GM19025 (cell line): ENCODE measurements around the gene FOLR3.
"Not testable (repeated sequence)": the region's sequence is repeated elsewhere in the genome, so short reads cannot be mapped to it uniquely, and the experiment has no call there.

Source experiments
- ATAC-seq: cut with Tn5 transposase; IDR thresholded peaks from one replicate; pipeline ENCODE4 v1.9.1; 2021; ENCODE audit warnings: mild to moderate bottlenecking, low read depth, moderate library complexity; ENCODE audit not compliant: unreplicated experiment

Gene FOLR3

DNA sequence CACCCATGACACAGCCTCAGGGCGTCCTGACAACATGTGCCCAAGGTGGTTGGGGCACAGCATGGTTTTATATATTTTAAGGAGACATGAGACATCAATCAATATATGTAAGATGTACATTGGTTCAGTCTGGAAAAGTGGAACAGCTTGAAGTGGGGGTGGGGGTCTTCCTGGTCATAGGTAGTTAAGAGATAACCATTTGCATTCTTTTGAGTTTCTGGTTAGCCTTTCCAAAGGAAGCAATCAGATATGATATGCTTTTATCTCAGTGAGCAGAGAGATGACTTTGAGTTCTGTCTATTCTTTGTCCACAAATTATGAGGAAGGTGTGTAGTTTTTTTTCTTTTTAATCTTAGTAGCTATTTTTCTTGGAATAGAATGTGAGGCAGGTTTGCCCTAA, 12.9 kb upstream of the FOLR3 start:
- no peak for ATAC-seq

GRCh38 chr11:72123117-72123653, 12.3 kb upstream of the FOLR3 start:
- ATAC-seq: no peak

DNA sequence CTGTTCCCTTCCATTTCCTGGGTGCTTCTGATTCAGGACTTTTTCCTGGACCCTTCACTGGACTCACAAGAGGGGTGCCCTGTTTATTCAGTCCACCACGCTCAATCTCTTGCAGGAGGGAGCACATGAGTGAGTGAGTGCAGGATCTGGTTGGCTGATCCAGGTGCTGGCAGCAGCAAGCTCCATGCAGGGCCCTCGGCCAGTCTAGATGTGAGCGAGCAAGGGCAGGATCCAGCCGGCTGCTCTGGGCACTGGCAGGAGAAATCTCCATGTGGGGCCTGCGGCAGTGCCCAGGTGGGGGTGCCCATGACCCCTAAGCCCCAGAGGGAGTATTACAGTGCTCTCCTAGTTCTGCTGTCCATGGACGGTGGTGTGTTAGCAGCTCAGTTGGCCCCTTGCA, 11.5 kb upstream of the FOLR3 start:
- no peak for ATAC-seq

DNA sequence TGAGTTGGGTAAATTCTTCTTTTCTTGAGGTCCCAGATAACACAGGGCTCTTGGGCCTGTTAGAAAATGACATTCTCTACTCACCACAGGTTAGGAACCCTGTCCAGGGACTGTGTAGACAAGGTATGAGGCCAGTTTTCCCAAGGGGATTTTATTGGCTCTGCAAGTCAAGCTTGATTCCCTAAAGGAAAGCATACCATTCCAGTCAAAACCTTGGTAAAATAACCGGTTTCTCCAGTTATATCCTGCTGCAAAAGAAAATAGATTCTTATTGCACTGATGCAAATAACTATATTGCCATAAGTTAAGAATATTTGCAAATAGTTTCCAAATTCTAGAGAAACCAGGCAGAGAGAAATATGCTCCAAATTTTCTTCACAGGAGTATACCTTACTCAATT, 9.6 kb upstream of the FOLR3 start:
- no peak for ATAC-seq

GRCh38 chr11:72127923-72128322, 7.6 kb upstream of the FOLR3 start:
- ATAC-seq: no peak

GRCh38 chr11:72129381-72129780, 6.1 kb upstream of the FOLR3 start:
- ATAC-seq: no peak

GRCh38 chr11:72132646-72133045, 2.9 kb upstream of the FOLR3 start:
- ATAC-seq: no peak

DNA sequence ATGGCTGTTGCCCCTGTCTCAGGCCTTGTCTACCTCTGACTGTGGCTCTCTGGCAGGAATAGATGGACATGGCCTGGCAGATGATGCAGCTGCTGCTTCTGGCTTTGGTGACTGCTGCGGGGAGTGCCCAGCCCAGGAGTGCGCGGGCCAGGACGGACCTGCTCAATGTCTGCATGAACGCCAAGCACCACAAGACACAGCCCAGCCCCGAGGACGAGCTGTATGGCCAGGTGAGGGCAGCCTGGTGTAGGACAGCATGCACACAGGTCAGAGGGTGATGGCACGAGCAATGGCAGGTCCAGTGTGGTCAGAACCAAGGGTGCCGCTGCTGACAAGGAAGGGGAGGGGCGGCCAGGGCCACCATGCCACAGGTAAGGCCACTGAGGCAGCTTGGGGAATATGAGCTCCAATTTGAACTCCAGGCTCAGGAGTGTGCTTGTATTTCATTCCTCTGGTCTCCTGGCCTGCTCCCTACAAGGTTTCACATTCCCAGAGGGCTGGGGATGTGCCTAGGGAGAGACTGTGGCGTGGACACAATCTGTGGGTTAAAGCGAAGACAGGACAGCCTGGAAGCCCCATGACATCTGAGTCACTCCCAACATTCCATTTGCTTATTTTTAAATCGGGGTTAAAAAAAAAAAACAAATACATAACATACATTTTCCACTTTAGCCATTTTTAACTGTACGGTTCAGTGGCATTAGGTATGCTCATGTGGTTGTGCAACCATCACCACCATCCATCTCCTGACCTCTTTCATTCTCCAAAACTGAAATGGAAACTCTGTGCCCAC, 562 bp downstream of the FOLR3 start:
- no peak for ATAC-seq

DNA sequence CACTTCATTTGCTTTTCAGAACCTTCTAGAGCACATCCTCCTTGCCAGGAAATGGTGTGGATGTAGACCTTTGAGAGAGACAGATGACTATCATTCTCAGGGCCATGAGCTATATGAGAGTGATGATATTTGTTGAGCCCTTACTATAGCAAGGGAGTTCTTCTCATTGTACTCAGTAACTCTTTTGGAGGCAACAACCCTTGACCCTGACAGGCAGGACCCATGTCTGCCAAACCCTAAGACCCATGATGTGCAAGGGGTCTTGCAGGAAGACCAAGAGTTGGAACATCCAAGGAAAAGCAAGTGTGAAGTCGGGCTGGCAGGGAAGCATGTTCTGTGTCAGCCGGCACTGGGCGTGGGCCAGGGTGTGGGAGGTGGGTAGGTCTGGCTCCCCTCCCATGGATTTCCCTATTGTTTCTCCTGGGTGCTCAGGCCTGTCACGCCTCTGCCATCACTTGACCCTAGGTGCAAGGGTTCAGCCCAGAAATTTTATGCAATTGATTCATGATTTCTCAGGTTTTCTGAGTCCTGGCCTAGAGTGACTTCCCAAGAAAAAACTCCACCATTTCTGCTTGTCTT, 1.2 kb downstream of the FOLR3 start:
- no peak for ATAC-seq

DNA sequence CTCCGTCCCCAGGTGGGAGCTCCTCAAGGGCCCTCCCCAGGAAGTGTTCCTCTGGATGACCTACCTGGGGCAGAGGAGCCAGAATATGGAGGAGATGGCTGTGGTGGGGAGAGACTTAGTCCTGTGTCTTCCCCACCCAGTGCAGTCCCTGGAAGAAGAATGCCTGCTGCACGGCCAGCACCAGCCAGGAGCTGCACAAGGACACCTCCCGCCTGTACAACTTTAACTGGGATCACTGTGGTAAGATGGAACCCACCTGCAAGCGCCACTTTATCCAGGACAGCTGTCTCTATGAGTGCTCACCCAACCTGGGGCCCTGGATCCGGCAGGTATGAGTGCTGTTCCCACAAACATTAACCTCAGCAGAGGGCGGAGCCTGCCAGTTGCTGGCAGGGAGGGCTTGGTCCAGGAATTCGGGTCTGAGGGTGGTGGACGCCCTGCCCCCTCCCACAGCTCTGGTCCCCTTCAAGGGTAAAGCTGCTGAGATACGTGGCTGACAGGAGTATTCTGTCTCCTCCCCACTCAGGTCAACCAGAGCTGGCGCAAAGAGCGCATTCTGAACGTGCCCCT, 3.4 kb downstream of the FOLR3 start:
- no peak for ATAC-seq

DNA sequence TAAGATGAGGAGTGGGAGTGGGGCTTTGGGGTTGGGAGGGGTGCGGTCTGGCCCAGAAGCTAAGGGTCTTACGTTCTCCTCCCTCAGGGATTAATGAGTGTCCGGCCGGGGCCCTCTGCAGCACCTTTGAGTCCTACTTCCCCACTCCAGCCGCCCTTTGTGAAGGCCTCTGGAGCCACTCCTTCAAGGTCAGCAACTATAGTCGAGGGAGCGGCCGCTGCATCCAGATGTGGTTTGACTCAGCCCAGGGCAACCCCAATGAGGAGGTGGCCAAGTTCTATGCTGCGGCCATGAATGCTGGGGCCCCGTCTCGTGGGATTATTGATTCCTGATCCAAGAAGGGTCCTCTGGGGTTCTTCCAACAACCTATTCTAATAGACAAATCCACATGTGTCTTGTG, 4.0 kb downstream of the FOLR3 start:
- ATAC-seq: no peak

DNA sequence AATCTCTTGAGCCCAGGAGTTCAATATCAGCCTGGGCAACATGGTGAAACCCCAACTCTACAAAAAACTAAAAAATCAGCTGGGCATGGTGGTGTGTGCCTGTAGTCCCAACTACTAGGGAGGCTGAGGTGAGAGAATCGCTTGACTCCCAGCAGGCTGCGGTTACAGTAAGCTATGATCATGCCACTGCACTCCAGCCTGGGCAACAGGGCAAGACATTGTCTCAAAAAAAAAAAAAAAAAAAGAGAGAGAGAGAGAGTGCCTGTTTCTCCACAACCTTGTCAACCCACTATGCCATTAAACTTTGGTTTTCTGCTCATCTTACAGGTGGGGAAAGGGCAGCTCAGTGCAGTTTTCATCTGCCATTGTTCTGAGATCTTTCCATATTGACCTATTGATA, 5.1 kb downstream of the FOLR3 start:
- ATAC-seq: no peak

DNA sequence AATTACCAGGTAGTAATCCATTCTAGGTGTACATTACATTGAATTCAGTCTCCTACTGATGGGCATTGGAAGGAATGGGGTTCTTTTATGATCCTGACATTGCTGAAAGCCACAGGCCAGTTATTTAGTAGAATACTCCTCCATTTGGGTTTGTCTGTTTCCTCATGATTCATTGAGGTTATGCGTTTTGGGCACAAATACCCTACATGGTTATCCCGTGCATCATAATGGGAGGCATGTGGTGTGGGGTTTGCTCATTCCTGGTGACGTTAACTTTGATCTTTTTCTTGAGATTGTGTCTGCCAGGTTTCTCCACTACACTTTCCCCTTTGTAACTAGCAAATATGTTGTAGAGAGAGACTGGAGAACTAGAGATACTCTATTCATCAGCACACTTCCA, 5.5 kb downstream of the FOLR3 start:
- no peak for ATAC-seq

DNA sequence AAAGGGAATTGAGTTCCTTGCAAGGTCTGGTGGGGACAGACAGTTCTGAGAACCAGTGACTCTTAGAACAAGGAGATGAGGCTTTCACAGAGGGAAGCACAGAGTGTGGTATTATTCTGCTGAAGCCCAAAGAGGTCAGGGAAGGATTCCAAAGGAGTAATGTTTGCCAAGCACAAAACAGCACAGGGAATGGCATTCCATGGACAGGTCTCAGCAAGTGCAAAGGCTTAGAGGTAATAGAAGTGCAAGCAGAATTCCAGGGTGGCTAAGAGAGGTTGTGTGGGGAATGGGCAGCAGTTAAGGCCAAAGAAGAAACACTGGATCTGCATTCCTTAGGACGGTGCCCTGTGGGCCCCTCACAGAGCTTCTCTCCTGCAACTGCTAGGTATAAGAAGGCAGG, 6.6 kb downstream of the FOLR3 start:
- ATAC-seq: not testable (repeated sequence)

GRCh38 chr11:72142543-72142942, 7.0 kb downstream of the FOLR3 start:
- ATAC-seq: not testable (repeated sequence)

GRCh38 chr11:72144807-72145565, 9.5 kb downstream of the FOLR3 start:
- no peak for ATAC-seq

DNA sequence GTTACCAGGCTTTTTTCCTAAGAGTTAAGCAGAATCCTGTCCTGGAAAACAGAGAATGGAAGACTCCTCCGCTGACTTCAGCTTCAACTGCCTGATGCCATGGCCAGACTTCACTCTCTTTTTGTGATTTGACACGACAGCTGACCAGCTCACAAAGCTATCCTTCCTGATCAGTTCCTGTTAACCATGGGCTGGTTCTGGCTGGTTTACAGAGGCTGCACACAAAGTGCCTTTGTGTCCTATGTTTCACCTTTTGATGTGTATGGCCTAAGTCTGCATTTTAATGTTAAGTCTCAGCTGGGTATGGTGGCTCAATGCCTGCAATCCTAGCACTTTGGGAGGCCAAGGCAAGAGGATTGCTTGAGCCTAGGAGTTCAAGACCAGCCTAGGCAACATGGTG, 11.1 kb downstream of the FOLR3 start:
- no peak for ATAC-seq

GRCh38 chr11:72150882-72151281, 15.4 kb downstream of the FOLR3 start:
- no peak for ATAC-seq

GRCh38 chr11:72153874-72154273, 18.3 kb downstream of the FOLR3 start:
- ATAC-seq: not testable (repeated sequence)

GRCh38 chr11:72154816-72155215, 19.3 kb downstream of the FOLR3 start:
- ATAC-seq: no peak

DNA sequence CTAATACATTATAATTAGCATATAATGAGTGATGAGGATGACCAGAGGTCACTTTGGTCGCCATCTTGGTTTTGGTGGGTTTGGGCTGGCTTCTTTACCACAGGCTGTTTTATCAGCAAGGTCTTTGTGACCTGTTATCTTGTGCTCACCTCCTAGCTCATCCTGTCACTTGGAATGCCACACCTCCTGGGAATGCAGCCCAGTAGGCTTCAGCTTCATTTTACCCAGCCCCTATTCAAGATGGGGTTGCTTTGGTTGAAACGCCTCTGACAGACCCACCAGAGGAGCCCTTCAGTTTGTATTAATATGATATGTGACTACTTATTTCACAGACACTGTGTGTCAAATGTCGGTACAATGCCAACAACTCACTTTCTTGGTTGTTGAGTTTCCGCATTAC, 20.2 kb downstream of the FOLR3 start:
- ATAC-seq: no peak
